ENCODE measurements around the gene LEPROT. TPM values are rescaled to one million over a fixed set of nuclear protein-coding genes. Genes with fewer than 3 reads are reported as not detected.

Gene LEPROT
- total and polyA plus RNA-seq, 5 donors from 2014 or later: 12.4 to 27.2 (median 19.3) TPM

- no peak overlapping the region for H3K27ac Mint-ChIP-seq
- no peak for ATAC-seq (ENCODE audit: low read depth in 2 of 2)
- Histone ChIP-seq H3K4me3 (ENCODE audit: low read depth, low read length) (no peak overlapping the region), H3K9me3 (ENCODE audit: control insufficient read depth in 2 of 2, low read length in 2 of 2) (no peaks in the 10 kb centered on the region), H3K27ac (ENCODE audit: insufficient read depth, low read length, poor library complexity, severe bottlenecking) (no peak overlapping the region), H3K27me3 (ENCODE audit: control insufficient read depth, insufficient read depth, low read length) (no peaks in the 10 kb centered on the region), H3K4me1 (ENCODE audit: control insufficient read depth, insufficient read depth, low read length, poor library complexity, severe bottlenecking) (no peaks in the 10 kb centered on the region), H3K36me3 (ENCODE audit: control insufficient read depth, insufficient read depth, low read length) (no peaks in the 10 kb centered on the region)
- no peaks in the 10 kb centered on the region for H3K27me3 Mint-ChIP-seq
- peaks cover 0 to 6% (median 2%) of the 10 kb centered on the region in 7 donors for H3K9me3 Mint-ChIP-seq
- H3K36me3 Mint-ChIP-seq: peaks cover 3% of the 10 kb centered on the region
- no peak overlapping the region for H3K4me3 Mint-ChIP-seq
- H3K4me1 Mint-ChIP-seq: peaks cover 0 to 2% (median 0%) of the 10 kb centered on the region in 4 donors
- no peak for DNase-seq
Measured at GRCh38 chr1:65470766-65471165, 50.3 kb downstream of the LEPROT start.

GRCh38 chr1:65471213-65471833 lies 50.9 kb downstream of the LEPROT start:
- Histone ChIP-seq H3K27ac (ENCODE audit: insufficient read depth, low read length, poor library complexity, severe bottlenecking) (no peak overlapping the region), H3K27me3 (ENCODE audit: control insufficient read depth, insufficient read depth, low read length) (no peaks in the 10 kb centered on the region), H3K36me3 (ENCODE audit: control insufficient read depth, insufficient read depth, low read length) (no peaks in the 10 kb centered on the region), H3K9me3 (ENCODE audit: control insufficient read depth in 2 of 2, low read length in 2 of 2) (no peaks in the 10 kb centered on the region), H3K4me3 (ENCODE audit: low read depth, low read length) (no peak overlapping the region), H3K4me1 (ENCODE audit: control insufficient read depth, insufficient read depth, low read length, poor library complexity, severe bottlenecking) (no peaks in the 10 kb centered on the region)
- Mint-ChIP-seq H3K27ac (no peak overlapping the region), H3K36me3 (peaks cover 3% of the 10 kb centered on the region), H3K4me3 (no peak overlapping the region), H3K9me3 (peaks cover 0 to 6% (median 0%) of the 10 kb centered on the region in 7 donors), H3K4me1 (peaks cover 0 to 2% (median 0%) of the 10 kb centered on the region in 4 donors), H3K27me3 (no peaks in the 10 kb centered on the region)
- ATAC-seq (ENCODE audit: low read depth in 2 of 2) (no peak), DNase-seq (no peak)

- no peaks in the 10 kb centered on the region for H3K36me3 ChIP-seq (ENCODE audit: control insufficient read depth, insufficient read depth, low read length)
- H3K4me1 ChIP-seq (ENCODE audit: control insufficient read depth, insufficient read depth, low read length, poor library complexity, severe bottlenecking): no peaks in the 10 kb centered on the region
- Mint-ChIP-seq H3K4me1 (peaks cover 0 to 2% (median 0%) of the 10 kb centered on the region in 4 donors), H3K9me3 (peaks cover 0 to under 1% (median 0%) of the 10 kb centered on the region in 7 donors), H3K27me3 (no peaks in the 10 kb centered on the region), H3K4me3 (no peak overlapping the region), H3K36me3 (no peaks in the 10 kb centered on the region), H3K27ac (no peak overlapping the region)
- H3K27me3 ChIP-seq (ENCODE audit: control insufficient read depth, insufficient read depth, low read length): no peaks in the 10 kb centered on the region
- no peaks in the 10 kb centered on the region for H3K9me3 ChIP-seq (ENCODE audit: control insufficient read depth in 2 of 2, low read length in 2 of 2)
- no peak overlapping the region for H3K4me3 ChIP-seq (ENCODE audit: low read depth, low read length)
- no peak for ATAC-seq (ENCODE audit: low read depth in 2 of 2)
- no peak for DNase-seq
- H3K27ac ChIP-seq (ENCODE audit: insufficient read depth, low read length, poor library complexity, severe bottlenecking): no peak overlapping the region
Measured at GRCh38 chr1:65471861-65472332, 51.4 kb downstream of the LEPROT start.

- ATAC-seq (ENCODE audit: low read depth in 2 of 2) (no peak), DNase-seq (no peak)
- Histone ChIP-seq H3K27ac (ENCODE audit: insufficient read depth, low read length, poor library complexity, severe bottlenecking) (no peak overlapping the region), H3K9me3 (ENCODE audit: control insufficient read depth in 2 of 2, low read length in 2 of 2) (no peaks in the 10 kb centered on the region), H3K36me3 (ENCODE audit: control insufficient read depth, insufficient read depth, low read length) (no peaks in the 10 kb centered on the region), H3K4me3 (ENCODE audit: low read depth, low read length) (no peak overlapping the region), H3K4me1 (ENCODE audit: control insufficient read depth, insufficient read depth, low read length, poor library complexity, severe bottlenecking) (no peaks in the 10 kb centered on the region), H3K27me3 (ENCODE audit: control insufficient read depth, insufficient read depth, low read length) (no peaks in the 10 kb centered on the region)
- Mint-ChIP-seq H3K36me3 (no peaks in the 10 kb centered on the region), H3K27me3 (peaks cover 7% of the 10 kb centered on the region), H3K4me3 (no peak overlapping the region), H3K4me1 (no peaks in the 10 kb centered on the region), H3K27ac (no peak overlapping the region), H3K9me3 (no peaks in the 10 kb centered on the region)
Measured at GRCh38 chr1:65476327-65476726, 55.9 kb downstream of the LEPROT start.

GRCh38 chr1:65477414-65478378 lies 57.2 kb downstream of the LEPROT start:
- Mint-ChIP-seq H3K4me1 (no peaks in the 10 kb centered on the region), H3K9me3 (no peaks in the 10 kb centered on the region), H3K27ac (no peak overlapping the region), H3K36me3 (no peaks in the 10 kb centered on the region), H3K27me3 (peaks cover 7% of the 10 kb centered on the region), H3K4me3 (no peak overlapping the region)
- H3K4me3 ChIP-seq (ENCODE audit: low read depth, low read length): no peak overlapping the region
- DNase-seq (no peak), ATAC-seq (ENCODE audit: low read depth in 2 of 2) (no peak)
- no peaks in the 10 kb centered on the region for H3K36me3 ChIP-seq (ENCODE audit: control insufficient read depth, insufficient read depth, low read length)
- H3K4me1 ChIP-seq (ENCODE audit: control insufficient read depth, insufficient read depth, low read length, poor library complexity, severe bottlenecking): no peaks in the 10 kb centered on the region
- H3K27me3 ChIP-seq (ENCODE audit: control insufficient read depth, insufficient read depth, low read length): no peaks in the 10 kb centered on the region
- no peaks in the 10 kb centered on the region for H3K9me3 ChIP-seq (ENCODE audit: control insufficient read depth in 2 of 2, low read length in 2 of 2)
- no peak overlapping the region for H3K27ac ChIP-seq (ENCODE audit: insufficient read depth, low read length, poor library complexity, severe bottlenecking)

GRCh38 chr1:65478379-65479026 lies 58.0 kb downstream of the LEPROT start:
- no peaks in the 10 kb centered on the region for H3K4me1 Mint-ChIP-seq
- H3K27me3 Mint-ChIP-seq: peaks cover 7% of the 10 kb centered on the region
- no peak overlapping the region for H3K27ac Mint-ChIP-seq

GRCh38 chr1:65479554-65480204 lies 59.2 kb downstream of the LEPROT start:
- no peak overlapping the region for H3K27ac ChIP-seq (ENCODE audit: insufficient read depth, low read length, poor library complexity, severe bottlenecking)
- H3K36me3 ChIP-seq (ENCODE audit: control insufficient read depth, insufficient read depth, low read length): no peaks in the 10 kb centered on the region

More at GRCh38 chr1:65478379-65479026, 58.0 kb downstream of the LEPROT start:
- Histone ChIP-seq H3K27ac (ENCODE audit: insufficient read depth, low read length, poor library complexity, severe bottlenecking) (no peak overlapping the region), H3K27me3 (ENCODE audit: control insufficient read depth, insufficient read depth, low read length) (no peaks in the 10 kb centered on the region), H3K36me3 (ENCODE audit: control insufficient read depth, insufficient read depth, low read length) (no peaks in the 10 kb centered on the region), H3K4me1 (ENCODE audit: control insufficient read depth, insufficient read depth, low read length, poor library complexity, severe bottlenecking) (no peaks in the 10 kb centered on the region), H3K9me3 (ENCODE audit: control insufficient read depth in 2 of 2, low read length in 2 of 2) (no peaks in the 10 kb centered on the region), H3K4me3 (ENCODE audit: low read depth, low read length) (no peak overlapping the region)
- no peak overlapping the region for H3K4me3 Mint-ChIP-seq
- no peaks in the 10 kb centered on the region for H3K9me3 Mint-ChIP-seq
- ATAC-seq (ENCODE audit: low read depth in 2 of 2) (no peak), DNase-seq (no peak)
- H3K36me3 Mint-ChIP-seq: no peaks in the 10 kb centered on the region

More at GRCh38 chr1:65479554-65480204, 59.2 kb downstream of the LEPROT start:
- Mint-ChIP-seq H3K4me3 (no peak overlapping the region), H3K36me3 (no peaks in the 10 kb centered on the region), H3K27me3 (peaks cover 7% of the 10 kb centered on the region), H3K27ac (no peak overlapping the region), H3K9me3 (no peaks in the 10 kb centered on the region), H3K4me1 (no peaks in the 10 kb centered on the region)
- DNase-seq (no peak), ATAC-seq (ENCODE audit: low read depth in 2 of 2) (no peak)
- H3K9me3 ChIP-seq (ENCODE audit: control insufficient read depth in 2 of 2, low read length in 2 of 2): no peaks in the 10 kb centered on the region
- H3K27me3 ChIP-seq (ENCODE audit: control insufficient read depth, insufficient read depth, low read length): no peaks in the 10 kb centered on the region
- H3K4me1 ChIP-seq (ENCODE audit: control insufficient read depth, insufficient read depth, low read length, poor library complexity, severe bottlenecking): no peaks in the 10 kb centered on the region
- H3K4me3 ChIP-seq (ENCODE audit: low read depth, low read length): no peak overlapping the region

Measured in CD4-positive, CD25-positive, alpha-beta regulatory T cell (primary cell).